Measurements from ENCODE around the gene HIPK2. TPM values are rescaled to one million over a fixed set of nuclear protein-coding genes. Genes with fewer than 3 reads are reported as not detected.

Gene HIPK2
- total RNA-seq, 1 experiment from 2014 or later = 30.7 TPM

DNA sequence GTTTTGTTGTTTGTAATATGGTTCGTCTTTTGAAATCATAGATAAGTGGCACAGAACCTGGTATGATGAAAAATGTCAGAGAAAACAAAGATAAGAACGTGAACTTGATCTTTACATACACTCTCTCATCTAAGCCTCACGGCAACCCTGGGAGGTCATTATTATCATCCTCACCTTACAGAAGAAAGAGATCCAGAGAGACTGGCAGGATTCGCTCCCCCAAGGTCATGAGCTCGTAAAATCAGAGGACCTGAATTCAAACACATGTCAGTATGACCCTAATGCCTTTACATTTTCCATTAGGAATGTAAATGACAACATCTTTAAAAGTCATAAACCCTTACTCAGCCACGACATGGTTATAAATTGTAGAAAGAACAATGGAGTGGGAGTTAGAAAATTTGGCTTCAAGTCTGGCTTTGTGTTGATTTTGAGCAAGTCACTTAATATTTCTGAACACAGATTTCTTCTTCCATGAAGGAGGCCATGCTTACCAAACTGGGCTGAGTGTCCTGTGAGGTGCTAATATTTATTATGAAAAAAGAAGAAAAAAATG is 35.9 kb downstream of the HIPK2 start:
- peaks cover 14% of the 10 kb centered on the region for H3K4me1 ChIP-seq (ENCODE audit: insufficient read depth, low read length, poor library complexity, severe bottlenecking)
- intact Hi-C loops (cut with micrococcal nuclease; ENCODE audit: unreplicated experiment) = no loop called here
- H3K9me3 ChIP-seq (ENCODE audit: low read depth, low read length, poor library complexity, severe bottlenecking) = no peaks in the 10 kb centered on the region
- CTCF ChIA-PET = no interaction called here
- TF ChIP-seq CTCF (conservative IDR thresholded peaks at IDR 0.05; ENCODE audit: low read depth, low read length) = no peak
- no peak for DNase-seq (ENCODE audit: low spot score)
- H3K27ac ChIP-seq (ENCODE audit: low read depth, low read length, poor library complexity, severe bottlenecking) = no peak overlapping the region
- no peaks in the 10 kb centered on the region for H3K27me3 ChIP-seq (replicated peaks; ENCODE audit: insufficient read depth, low read depth, low read length, poor library complexity)
- POLR2A ChIA-PET (ENCODE audit: low non-redundant PET) = no interaction called here
- BruUV-seq (replicated peaks) = no TSS peak
- H3K4me3 ChIP-seq (ENCODE audit: low read depth, low read length, poor library complexity, severe bottlenecking) = no peak overlapping the region
- H3K36me3 ChIP-seq (ENCODE audit: insufficient read depth, low read length, poor library complexity, severe bottlenecking) = no peaks in the 10 kb centered on the region

- intact Hi-C loops (cut with micrococcal nuclease; ENCODE audit: unreplicated experiment) = no loop called here
- Histone ChIP-seq H3K36me3 (ENCODE audit: insufficient read depth, low read length, poor library complexity, severe bottlenecking) (no peaks in the 10 kb centered on the region), H3K27ac (ENCODE audit: low read depth, low read length, poor library complexity, severe bottlenecking) (no peak overlapping the region), H3K4me3 (ENCODE audit: low read depth, low read length, poor library complexity, severe bottlenecking) (no peak overlapping the region), H3K27me3 (replicated peaks; ENCODE audit: insufficient read depth, low read depth, low read length, poor library complexity) (no peaks in the 10 kb centered on the region), H3K9me3 (ENCODE audit: low read depth, low read length, poor library complexity, severe bottlenecking) (no peaks in the 10 kb centered on the region), H3K4me1 (ENCODE audit: insufficient read depth, low read length, poor library complexity, severe bottlenecking) (peaks cover 14% of the 10 kb centered on the region)
- DNase-seq (ENCODE audit: low spot score) = no peak
- CTCF ChIA-PET = no interaction called here
- POLR2A ChIA-PET (ENCODE audit: low non-redundant PET) = no interaction called here
- no TSS peak for BruUV-seq (replicated peaks)
- TF ChIP-seq EZH2 (IDR thresholded peaks at IDR 0.05; ENCODE audit: borderline replicate concordance, low read depth, low read length, poor library complexity, severe bottlenecking) (no peak), CTCF (conservative IDR thresholded peaks at IDR 0.05; ENCODE audit: low read depth, low read length) (no peak)
Measured at GRCh38 chr7:139741239-139741638, 36.6 kb downstream of the HIPK2 start.

DNA sequence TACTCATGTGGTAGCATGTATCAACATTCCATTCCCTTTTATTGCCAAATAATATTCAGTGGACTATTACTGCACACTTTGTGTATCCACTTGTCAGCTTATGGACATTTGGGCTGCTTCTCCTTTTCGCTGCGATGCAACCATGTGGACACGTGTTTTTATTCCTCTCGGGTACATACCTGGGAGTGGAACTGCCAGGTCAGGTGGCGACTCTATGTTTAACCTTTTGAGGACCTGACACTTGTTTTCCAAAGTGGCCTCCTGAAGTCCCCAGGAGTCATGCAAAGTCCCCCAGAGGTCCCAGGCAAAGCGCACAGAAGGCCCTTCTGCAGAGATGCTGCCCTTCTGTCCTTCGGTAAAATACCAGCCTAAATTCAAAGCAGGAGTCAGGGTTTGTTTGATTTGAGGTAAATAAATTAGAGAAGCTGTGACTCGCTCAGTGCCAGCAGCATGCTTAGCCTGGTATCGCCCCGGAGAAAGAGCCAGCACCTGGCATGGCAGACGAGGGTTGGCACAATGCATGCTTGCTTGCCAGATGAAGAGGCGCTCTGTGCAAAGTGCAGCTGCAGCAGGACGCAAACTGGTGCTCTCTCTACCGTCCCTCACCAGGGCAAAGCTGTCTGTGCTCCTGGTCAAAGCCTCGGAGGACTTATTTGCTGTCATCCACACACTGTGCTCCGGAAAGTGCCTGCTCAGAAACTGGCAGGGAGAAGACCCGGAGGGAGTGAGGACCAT is 37.8 kb downstream of the HIPK2 start:
- Histone ChIP-seq H3K4me1 (ENCODE audit: insufficient read depth, low read length, poor library complexity, severe bottlenecking) (peaks cover 2% of the 10 kb centered on the region), H3K27me3 (replicated peaks; ENCODE audit: insufficient read depth, low read depth, low read length, poor library complexity) (no peaks in the 10 kb centered on the region), H3K27ac (ENCODE audit: low read depth, low read length, poor library complexity, severe bottlenecking) (no peak overlapping the region), H3K36me3 (ENCODE audit: insufficient read depth, low read length, poor library complexity, severe bottlenecking) (no peaks in the 10 kb centered on the region), H3K4me3 (ENCODE audit: low read depth, low read length, poor library complexity, severe bottlenecking) (no peak overlapping the region), H3K9me3 (ENCODE audit: low read depth, low read length, poor library complexity, severe bottlenecking) (no peaks in the 10 kb centered on the region)
- BruUV-seq (replicated peaks) = no TSS peak
- TF ChIP-seq EZH2 (IDR thresholded peaks at IDR 0.05; ENCODE audit: borderline replicate concordance, low read depth, low read length, poor library complexity, severe bottlenecking) (no peak), CTCF (conservative IDR thresholded peaks at IDR 0.05; ENCODE audit: low read depth, low read length) (no peak)
- ChIA-PET CTCF (no interaction called here), POLR2A (ENCODE audit: low non-redundant PET) (no interaction called here)
- intact Hi-C loops (cut with micrococcal nuclease; ENCODE audit: unreplicated experiment) = no loop called here
- DNase-seq (ENCODE audit: low spot score) = no peak
